Measurements from ENCODE around the gene GHITM. TPM values are rescaled to one million over a fixed set of nuclear protein-coding genes. Genes with fewer than 3 reads are reported as not detected.

The GHITM gene
- total RNA-seq, 2 donors from 2014 or later, result 84.5 to 85.8 TPM

DNA sequence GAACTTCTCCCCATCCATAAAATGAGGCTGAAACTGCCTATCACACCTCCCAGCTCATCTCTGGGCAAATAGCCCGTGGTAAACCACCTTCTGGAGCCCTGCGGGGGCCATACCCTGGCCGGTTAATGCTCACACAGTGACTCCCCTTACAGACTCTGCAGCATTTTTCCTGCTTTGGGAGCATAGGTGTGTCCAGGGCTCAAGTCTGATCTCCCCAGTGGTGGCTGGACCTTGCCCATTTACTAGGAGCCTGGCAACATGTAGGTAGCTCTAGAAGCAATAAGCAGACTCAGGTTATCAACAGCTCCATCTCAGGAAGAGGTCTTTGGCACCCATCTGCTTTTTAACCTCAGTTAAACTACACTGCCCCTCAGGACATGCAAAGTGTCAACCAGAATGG lies 49.5 kb downstream of the GHITM start:
- DNase-seq, result no peak
- Mint-ChIP-seq H3K27me3 (ENCODE audit: insufficient read depth) (peaks cover 48% of the 10 kb centered on the region), H3K27ac (no peak overlapping the region), H3K4me1 (no peaks in the 10 kb centered on the region), H3K9me3 (no peaks in the 10 kb centered on the region), H3K4me3 (no peak overlapping the region), H3K36me3 (ENCODE audit: low read depth) (no peaks in the 10 kb centered on the region)
- TF ChIP-seq, protein P1, sequence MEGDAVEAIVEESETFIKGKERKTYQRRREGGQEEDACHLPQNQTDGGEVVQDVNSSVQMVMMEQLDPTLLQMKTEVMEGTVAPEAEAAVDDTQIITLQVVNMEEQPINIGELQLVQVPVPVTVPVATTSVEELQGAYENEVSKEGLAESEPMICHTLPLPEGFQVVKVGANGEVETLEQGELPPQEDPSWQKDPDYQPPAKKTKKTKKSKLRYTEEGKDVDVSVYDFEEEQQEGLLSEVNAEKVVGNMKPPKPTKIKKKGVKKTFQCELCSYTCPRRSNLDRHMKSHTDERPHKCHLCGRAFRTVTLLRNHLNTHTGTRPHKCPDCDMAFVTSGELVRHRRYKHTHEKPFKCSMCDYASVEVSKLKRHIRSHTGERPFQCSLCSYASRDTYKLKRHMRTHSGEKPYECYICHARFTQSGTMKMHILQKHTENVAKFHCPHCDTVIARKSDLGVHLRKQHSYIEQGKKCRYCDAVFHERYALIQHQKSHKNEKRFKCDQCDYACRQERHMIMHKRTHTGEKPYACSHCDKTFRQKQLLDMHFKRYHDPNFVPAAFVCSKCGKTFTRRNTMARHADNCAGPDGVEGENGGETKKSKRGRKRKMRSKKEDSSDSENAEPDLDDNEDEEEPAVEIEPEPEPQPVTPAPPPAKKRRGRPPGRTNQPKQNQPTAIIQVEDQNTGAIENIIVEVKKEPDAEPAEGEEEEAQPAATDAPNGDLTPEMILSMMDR (conservative IDR thresholded peaks at IDR 0.05), result no peak
- Histone ChIP-seq H3K27me3 (ENCODE audit: control insufficient read depth, insufficient read depth, low read length, poor library complexity, severe bottlenecking) (peaks cover 56% of the 10 kb centered on the region), H3K36me3 (ENCODE audit: control insufficient read depth, insufficient read depth, low read length) (no peaks in the 10 kb centered on the region), H3K9ac (ENCODE audit: extremely low read depth, low read length, poor library complexity, severe bottlenecking) (no peak overlapping the region), H3K27ac (ENCODE audit: low read depth, low read length) (no peak overlapping the region), H3K4me3 (ENCODE audit: low read length) (no peak overlapping the region), H3K9me3 (ENCODE audit: control insufficient read depth, low read length) (no peaks in the 10 kb centered on the region), H3K4me1 (ENCODE audit: control insufficient read depth, insufficient read depth, low read length) (no peaks in the 10 kb centered on the region)
- WGBS, 2 experiments (ENCODE audit: insufficient coverage in 1 of 2, insufficient read length in 1 of 2), result 86 to 100% methylated on average over 1 to 3 of the region's 3 CpGs

DNA sequence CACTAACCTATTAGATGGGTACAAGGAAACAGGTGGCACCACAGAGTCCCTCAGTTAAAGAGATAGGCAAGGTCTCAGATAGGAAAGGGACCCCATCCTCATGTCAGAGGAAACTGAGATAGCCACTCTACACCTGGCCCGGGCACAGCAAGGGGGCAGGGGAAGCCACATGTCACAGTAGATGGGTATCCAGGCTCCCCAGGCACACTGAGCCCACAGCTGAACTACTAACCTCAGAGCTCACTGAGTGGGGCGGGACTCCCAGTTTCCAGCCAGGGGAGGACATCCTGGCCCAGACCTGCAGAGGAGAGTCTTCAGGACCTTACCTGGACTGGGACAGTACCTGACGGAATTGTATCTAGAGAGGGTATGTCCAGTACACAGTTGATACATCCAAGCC lies 51.3 kb downstream of the GHITM start:
- H3K36me3 Mint-ChIP-seq (ENCODE audit: low read depth), result no peaks in the 10 kb centered on the region
- H3K27ac Mint-ChIP-seq, result no peak overlapping the region
- Histone ChIP-seq H3K36me3 (ENCODE audit: control insufficient read depth, insufficient read depth, low read length) (no peaks in the 10 kb centered on the region), H3K9ac (ENCODE audit: extremely low read depth, low read length, poor library complexity, severe bottlenecking) (no peak overlapping the region), H3K4me3 (ENCODE audit: low read length) (no peak overlapping the region), H3K9me3 (ENCODE audit: control insufficient read depth, low read length) (no peaks in the 10 kb centered on the region), H3K27me3 (ENCODE audit: control insufficient read depth, insufficient read depth, low read length, poor library complexity, severe bottlenecking) (peaks cover 74% of the 10 kb centered on the region), H3K27ac (ENCODE audit: low read depth, low read length) (no peak overlapping the region), H3K4me1 (ENCODE audit: control insufficient read depth, insufficient read depth, low read length) (no peaks in the 10 kb centered on the region)
- DNase-seq, result no peak
- TF ChIP-seq, protein P1 (conservative IDR thresholded peaks at IDR 0.05), result no peak
- H3K4me1 Mint-ChIP-seq, result peaks cover 1% of the 10 kb centered on the region
- 91% methylated on average over 3 of the region's 3 CpGs; no CpG with 5 or more reads in 1 of the 2 experiments for WGBS, 2 experiments (ENCODE audit: insufficient coverage in 1 of 2, insufficient read length in 1 of 2)
- H3K27me3 Mint-ChIP-seq (ENCODE audit: insufficient read depth), result peaks cover 54% of the 10 kb centered on the region
- no peaks in the 10 kb centered on the region for H3K9me3 Mint-ChIP-seq
- no peak overlapping the region for H3K4me3 Mint-ChIP-seq

- WGBS, 2 experiments (ENCODE audit: insufficient coverage in 1 of 2, insufficient read length in 1 of 2), result 73 to 94% methylated on average over 3 to 5 of the region's 5 CpGs
- Mint-ChIP-seq H3K27me3 (ENCODE audit: insufficient read depth) (peaks cover 59% of the 10 kb centered on the region), H3K27ac (no peak overlapping the region), H3K4me1 (peaks cover 6% of the 10 kb centered on the region), H3K9me3 (no peaks in the 10 kb centered on the region), H3K36me3 (ENCODE audit: low read depth) (no peaks in the 10 kb centered on the region), H3K4me3 (no peak overlapping the region)
- Histone ChIP-seq H3K36me3 (ENCODE audit: control insufficient read depth, insufficient read depth, low read length) (no peaks in the 10 kb centered on the region), H3K9ac (ENCODE audit: extremely low read depth, low read length, poor library complexity, severe bottlenecking) (no peak overlapping the region), H3K4me1 (ENCODE audit: control insufficient read depth, insufficient read depth, low read length) (no peaks in the 10 kb centered on the region), H3K27ac (ENCODE audit: low read depth, low read length) (no peak overlapping the region), H3K9me3 (ENCODE audit: control insufficient read depth, low read length) (no peaks in the 10 kb centered on the region), H3K27me3 (ENCODE audit: control insufficient read depth, insufficient read depth, low read length, poor library complexity, severe bottlenecking) (peaks cover 76% of the 10 kb centered on the region), H3K4me3 (ENCODE audit: low read length) (no peak overlapping the region)
- TF ChIP-seq, protein P1 (conservative IDR thresholded peaks at IDR 0.05), result no peak
- DNase-seq, result no peak
These were observed 51.8 kb downstream of the GHITM start for GRCh38 chr10:84191106-84191505.

Measured in endodermal cell (in vitro differentiated cells).